Glutamatergic neuron (in vitro differentiated cells): ENCODE data around the gene CCDC85A. TPM values are rescaled to one million over a fixed set of nuclear protein-coding genes. Genes with fewer than 3 reads are reported as not detected.

ENCODE experiments used
- DNase-seq: peaks from one replicate; pipeline ENCODE4 v3.0.0; 2022
- H3K27ac Mint-ChIP-seq: one replicate; pipeline ENCODE4 v1.8.0; 2020; ENCODE audit warnings: mild to moderate bottlenecking, mixed read lengths, inconsistent platforms; ENCODE audit not compliant: unreplicated experiment
- H3K27me3 Mint-ChIP-seq: one replicate; pipeline ENCODE4 v1.8.0; 2020; ENCODE audit warnings: mild to moderate bottlenecking, moderate library complexity, mixed read lengths, inconsistent platforms; ENCODE audit not compliant: unreplicated experiment
- H3K36me3 Mint-ChIP-seq: one replicate; pipeline ENCODE4 v1.8.0; 2020; ENCODE audit warnings: mild to moderate bottlenecking, mixed read lengths, inconsistent platforms; ENCODE audit not compliant: unreplicated experiment
- H3K4me1 Mint-ChIP-seq: one replicate; pipeline ENCODE4 v1.8.0; 2020; ENCODE audit warnings: mild to moderate bottlenecking, low read depth, mixed read lengths, inconsistent platforms; ENCODE audit not compliant: unreplicated experiment
- H3K4me3 Mint-ChIP-seq: one replicate; pipeline ENCODE4 v1.8.0; 2020; ENCODE audit warnings: mild to moderate bottlenecking, mixed read lengths, inconsistent platforms; ENCODE audit not compliant: unreplicated experiment
- H3K9me3 Mint-ChIP-seq: one replicate; pipeline ENCODE4 v1.8.0; 2020; ENCODE audit warnings: mild to moderate bottlenecking, moderate library complexity, mixed read lengths, inconsistent platforms; ENCODE audit not compliant: unreplicated experiment
- total RNA-seq: library from RNA; stranded (reverse); fragmentation: NEBNext Ultra II Directional; extraction: Animal tissue kit (Norgen Biotek cat#: 25700); gene quantifications from one replicate; pipeline ENCODE4 v1.2.1, GENCODE V29; 2021; ENCODE audit not compliant: unreplicated experiment
- TF ChIP-seq, protein P1 (sequence below): fragments of 200-600 bp; sonication (generic); IDR thresholded peaks from one replicate; pipeline ENCODE4 v1.5.0; 2021; ENCODE audit not compliant: partially characterized antibody, unreplicated experiment

Gene CCDC85A
- total RNA-seq, 1 donor from 2014 or later = 12.1 TPM

GRCh38 chr2:56260415-56260814 lies 76.6 kb downstream of the CCDC85A start:
- TF ChIP-seq, protein P1, sequence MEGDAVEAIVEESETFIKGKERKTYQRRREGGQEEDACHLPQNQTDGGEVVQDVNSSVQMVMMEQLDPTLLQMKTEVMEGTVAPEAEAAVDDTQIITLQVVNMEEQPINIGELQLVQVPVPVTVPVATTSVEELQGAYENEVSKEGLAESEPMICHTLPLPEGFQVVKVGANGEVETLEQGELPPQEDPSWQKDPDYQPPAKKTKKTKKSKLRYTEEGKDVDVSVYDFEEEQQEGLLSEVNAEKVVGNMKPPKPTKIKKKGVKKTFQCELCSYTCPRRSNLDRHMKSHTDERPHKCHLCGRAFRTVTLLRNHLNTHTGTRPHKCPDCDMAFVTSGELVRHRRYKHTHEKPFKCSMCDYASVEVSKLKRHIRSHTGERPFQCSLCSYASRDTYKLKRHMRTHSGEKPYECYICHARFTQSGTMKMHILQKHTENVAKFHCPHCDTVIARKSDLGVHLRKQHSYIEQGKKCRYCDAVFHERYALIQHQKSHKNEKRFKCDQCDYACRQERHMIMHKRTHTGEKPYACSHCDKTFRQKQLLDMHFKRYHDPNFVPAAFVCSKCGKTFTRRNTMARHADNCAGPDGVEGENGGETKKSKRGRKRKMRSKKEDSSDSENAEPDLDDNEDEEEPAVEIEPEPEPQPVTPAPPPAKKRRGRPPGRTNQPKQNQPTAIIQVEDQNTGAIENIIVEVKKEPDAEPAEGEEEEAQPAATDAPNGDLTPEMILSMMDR = no peak
- H3K9me3 Mint-ChIP-seq = no peaks in the 10 kb centered on the region
- no peaks in the 10 kb centered on the region for H3K4me1 Mint-ChIP-seq
- H3K27ac Mint-ChIP-seq = no peak overlapping the region
- H3K36me3 Mint-ChIP-seq = no peaks in the 10 kb centered on the region
- H3K27me3 Mint-ChIP-seq = peaks cover 4% of the 10 kb centered on the region
- no peak overlapping the region for H3K4me3 Mint-ChIP-seq
- DNase-seq = no peak

DNA sequence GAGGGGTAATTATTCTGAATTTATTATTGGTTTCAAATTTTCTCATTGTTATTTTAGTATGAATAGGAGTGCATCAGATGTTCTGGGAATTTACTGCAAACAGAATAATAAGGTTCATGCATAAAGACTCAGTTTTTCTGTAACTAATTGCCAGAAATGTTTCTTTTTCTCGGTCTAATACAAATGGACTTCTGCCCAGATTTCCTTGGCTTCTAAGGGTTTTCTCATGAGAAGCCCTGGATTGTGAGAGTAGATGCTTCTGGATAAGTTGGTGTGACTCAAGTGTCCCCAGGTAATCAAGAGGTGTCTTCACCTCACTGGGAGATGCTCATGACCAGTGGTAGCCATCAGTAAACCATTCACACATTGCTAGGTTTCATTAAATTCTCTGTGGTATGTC lies 78.5 kb downstream of the CCDC85A start:
- no peak for DNase-seq
- Mint-ChIP-seq H3K4me1 (no peaks in the 10 kb centered on the region), H3K36me3 (no peaks in the 10 kb centered on the region), H3K27me3 (peaks cover 2% of the 10 kb centered on the region), H3K27ac (no peak overlapping the region), H3K4me3 (no peak overlapping the region), H3K9me3 (no peaks in the 10 kb centered on the region)
- TF ChIP-seq, protein P1 = no peak

GRCh38 chr2:56263876-56264275 lies 80.1 kb downstream of the CCDC85A start:
- Mint-ChIP-seq H3K36me3 (no peaks in the 10 kb centered on the region), H3K27ac (no peak overlapping the region), H3K4me3 (no peak overlapping the region), H3K4me1 (no peaks in the 10 kb centered on the region), H3K27me3 (peaks cover 2% of the 10 kb centered on the region), H3K9me3 (no peaks in the 10 kb centered on the region)
- TF ChIP-seq, protein P1 = no peak
- DNase-seq = no peak

GRCh38 chr2:56266761-56267414 lies 83.1 kb downstream of the CCDC85A start:
- no peaks in the 10 kb centered on the region for H3K27me3 Mint-ChIP-seq
- no peaks in the 10 kb centered on the region for H3K36me3 Mint-ChIP-seq
- DNase-seq = no peak
- H3K4me3 Mint-ChIP-seq = no peak overlapping the region
- H3K9me3 Mint-ChIP-seq = no peaks in the 10 kb centered on the region
- no peak overlapping the region for H3K27ac Mint-ChIP-seq
- no peaks in the 10 kb centered on the region for H3K4me1 Mint-ChIP-seq
- TF ChIP-seq, protein P1 = no peak

DNA sequence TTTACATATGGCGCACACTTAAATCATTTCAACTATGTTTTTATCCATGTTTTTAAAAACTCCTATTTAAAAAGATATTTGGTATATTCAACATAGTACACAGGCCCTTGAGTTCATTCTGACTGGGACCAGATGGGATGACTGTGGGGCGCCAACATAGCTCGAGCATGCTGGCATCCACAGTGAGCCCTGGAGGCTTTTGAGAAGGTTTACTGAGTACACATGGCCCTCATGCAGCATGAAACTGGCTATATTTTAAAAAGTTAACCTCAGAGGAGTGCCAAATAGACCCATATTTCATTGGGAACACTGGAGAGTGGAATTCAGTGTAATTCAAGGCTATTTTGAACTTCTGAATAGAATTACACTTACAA lies 83.6 kb downstream of the CCDC85A start:
- TF ChIP-seq, protein P1 = no peak
- Mint-ChIP-seq H3K4me3 (no peak overlapping the region), H3K27ac (no peak overlapping the region), H3K27me3 (no peaks in the 10 kb centered on the region), H3K4me1 (no peaks in the 10 kb centered on the region), H3K36me3 (no peaks in the 10 kb centered on the region), H3K9me3 (no peaks in the 10 kb centered on the region)
- no peak for DNase-seq
